ENCODE data around the gene CPAMD8.

DNA sequence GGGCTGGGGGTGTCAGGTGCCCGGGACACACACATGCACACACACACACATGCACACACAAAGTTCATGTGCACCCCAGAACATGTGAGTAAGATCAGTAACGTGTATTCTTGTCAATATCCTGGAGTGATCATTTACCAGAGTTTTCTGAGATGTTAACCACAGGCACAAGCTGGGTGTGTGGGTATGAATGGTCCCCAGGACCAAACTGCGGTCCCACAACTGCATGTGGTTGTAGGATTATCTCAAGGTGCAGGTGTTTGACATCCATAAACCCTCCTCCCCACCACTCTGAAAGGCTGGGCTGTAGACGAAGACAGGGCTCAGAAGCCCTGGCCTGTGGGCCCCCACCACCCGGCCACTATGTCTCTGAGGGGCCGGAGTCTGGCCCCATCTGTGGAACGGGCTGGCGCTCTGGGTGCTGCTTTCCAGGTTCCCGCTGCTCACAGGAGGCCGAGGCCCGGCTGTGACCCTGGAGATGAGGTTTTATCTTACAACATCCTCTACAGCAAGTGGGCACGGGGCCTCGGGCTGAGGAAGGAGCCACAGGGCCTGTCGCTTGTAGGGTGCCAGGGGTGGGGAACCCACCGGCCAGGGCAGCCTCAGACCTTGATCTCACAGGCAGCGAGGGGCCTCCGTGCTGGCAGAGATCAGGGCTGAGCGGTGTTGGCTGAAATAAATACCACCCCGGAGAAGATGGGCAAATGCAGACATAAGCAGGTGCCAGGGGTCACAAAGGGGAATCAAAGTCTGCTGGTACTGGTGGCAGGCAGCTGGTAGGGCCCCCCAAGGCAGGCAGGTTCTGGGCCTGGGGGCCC is 133.5 kb downstream of the CPAMD8 start:
- TF ChIP-seq, protein P1, sequence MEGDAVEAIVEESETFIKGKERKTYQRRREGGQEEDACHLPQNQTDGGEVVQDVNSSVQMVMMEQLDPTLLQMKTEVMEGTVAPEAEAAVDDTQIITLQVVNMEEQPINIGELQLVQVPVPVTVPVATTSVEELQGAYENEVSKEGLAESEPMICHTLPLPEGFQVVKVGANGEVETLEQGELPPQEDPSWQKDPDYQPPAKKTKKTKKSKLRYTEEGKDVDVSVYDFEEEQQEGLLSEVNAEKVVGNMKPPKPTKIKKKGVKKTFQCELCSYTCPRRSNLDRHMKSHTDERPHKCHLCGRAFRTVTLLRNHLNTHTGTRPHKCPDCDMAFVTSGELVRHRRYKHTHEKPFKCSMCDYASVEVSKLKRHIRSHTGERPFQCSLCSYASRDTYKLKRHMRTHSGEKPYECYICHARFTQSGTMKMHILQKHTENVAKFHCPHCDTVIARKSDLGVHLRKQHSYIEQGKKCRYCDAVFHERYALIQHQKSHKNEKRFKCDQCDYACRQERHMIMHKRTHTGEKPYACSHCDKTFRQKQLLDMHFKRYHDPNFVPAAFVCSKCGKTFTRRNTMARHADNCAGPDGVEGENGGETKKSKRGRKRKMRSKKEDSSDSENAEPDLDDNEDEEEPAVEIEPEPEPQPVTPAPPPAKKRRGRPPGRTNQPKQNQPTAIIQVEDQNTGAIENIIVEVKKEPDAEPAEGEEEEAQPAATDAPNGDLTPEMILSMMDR (conservative IDR thresholded peaks at IDR 0.05; ENCODE audit: low read length): no peak
- no peak for TF ChIP-seq EZH2phosphoT487 (IDR thresholded peaks at IDR 0.05; ENCODE audit: borderline replicate concordance, low read depth, low read length)
